GM19025 (cell line): ENCODE measurements around the gene ATP2B3.

ENCODE experiments used
- ATAC-seq: cut with Tn5 transposase; IDR thresholded peaks from one replicate; pipeline ENCODE4 v1.9.1; 2021; ENCODE audit warnings: mild to moderate bottlenecking, low read depth, moderate library complexity; ENCODE audit not compliant: unreplicated experiment

The ATP2B3 gene

DNA sequence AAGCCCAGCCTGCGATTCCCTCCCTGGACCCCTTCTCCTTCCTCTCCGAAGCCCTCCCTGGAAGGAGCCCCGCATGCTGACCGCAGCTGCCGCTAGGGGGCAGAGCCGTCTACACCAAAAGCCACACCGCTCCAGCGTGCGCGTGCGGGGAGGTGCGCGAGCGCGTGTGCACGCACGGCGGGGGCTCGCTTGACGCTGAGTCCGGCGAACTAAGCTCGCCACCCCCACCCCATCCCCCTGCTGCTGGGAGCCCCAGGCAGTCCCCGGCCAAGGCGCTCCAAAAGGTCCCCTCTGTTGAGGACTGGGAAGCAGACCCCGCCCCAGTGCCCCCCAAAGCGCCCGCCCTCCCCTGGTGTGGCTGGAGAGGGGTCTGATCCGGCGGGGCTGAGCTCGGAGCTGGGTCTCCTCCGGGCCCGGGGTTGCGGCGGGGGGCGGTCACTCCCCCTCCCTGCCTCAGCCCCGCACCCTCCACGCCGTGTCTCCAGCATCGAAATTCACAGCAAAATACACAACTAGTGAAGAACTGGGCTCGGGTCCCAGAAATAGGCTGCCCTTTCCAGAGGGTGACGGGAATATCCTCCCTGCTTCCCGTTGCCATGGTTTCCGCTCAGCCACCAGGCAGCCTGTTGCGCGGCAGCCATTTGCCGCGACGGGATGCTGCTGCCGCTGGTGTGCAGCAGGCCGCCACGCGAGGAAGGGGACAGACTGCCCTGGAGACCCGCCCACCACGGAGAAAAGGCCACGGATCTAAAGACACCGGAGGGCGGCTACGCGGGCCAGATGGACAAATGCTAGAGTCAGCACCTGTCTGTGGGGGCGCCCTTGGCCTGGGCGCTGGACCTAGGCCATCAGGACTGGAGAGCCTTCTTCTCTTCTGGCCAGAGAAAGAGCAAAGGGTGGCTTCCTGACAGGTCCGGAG is 92.7 kb downstream of the ATP2B3 start:
- ATAC-seq: no peak

GRCh38 chrX:153610836-153611213 is 93.4 kb downstream of the ATP2B3 start:
- no peak for ATAC-seq

- no peak for ATAC-seq
These were observed 94.1 kb downstream of the ATP2B3 start for GRCh38 chrX:153611298-153612095.

DNA sequence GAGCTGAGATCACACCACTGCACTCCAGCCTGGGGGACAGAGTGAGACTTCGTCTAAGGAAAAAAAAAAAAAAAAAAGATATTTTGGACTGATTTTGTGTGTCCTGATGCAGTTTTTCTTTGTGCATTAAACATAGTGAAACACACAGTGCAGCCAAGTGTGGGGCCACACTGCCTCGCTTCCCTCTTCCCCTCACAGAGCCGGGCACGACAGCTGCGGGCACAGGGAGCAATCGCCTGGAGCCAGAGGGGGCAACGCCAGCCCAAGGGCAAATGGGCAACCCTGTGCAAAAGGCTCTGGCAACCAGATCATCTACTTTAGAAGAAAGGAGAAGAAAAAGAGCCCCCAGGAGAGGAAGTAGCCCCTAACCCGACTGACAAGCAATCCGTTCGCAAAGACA is 95.0 kb downstream of the ATP2B3 start:
- ATAC-seq: no peak

GRCh38 chrX:153614818-153615217 is 97.4 kb downstream of the ATP2B3 start:
- ATAC-seq: no peak

DNA sequence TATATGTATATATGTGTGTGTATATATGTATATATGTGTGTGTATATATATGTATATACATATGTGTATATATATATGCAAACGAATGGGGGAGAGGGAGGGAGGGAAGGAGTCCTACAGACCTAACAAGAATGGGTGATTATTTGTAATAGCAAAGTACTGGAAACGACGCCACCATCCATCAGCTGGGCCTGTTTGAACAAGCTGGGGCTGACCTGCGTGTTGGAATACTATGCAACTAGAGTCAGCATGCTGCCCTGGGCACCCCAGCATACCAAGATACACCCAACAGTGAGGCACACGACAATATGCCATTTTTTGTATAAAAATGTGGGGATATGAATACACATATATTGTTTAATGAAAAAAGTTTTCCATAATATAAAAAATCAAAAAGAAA is 103.1 kb downstream of the ATP2B3 start:
- no peak for ATAC-seq

GRCh38 chrX:153621949-153622598 is 104.6 kb downstream of the ATP2B3 start:
- ATAC-seq: no peak

DNA sequence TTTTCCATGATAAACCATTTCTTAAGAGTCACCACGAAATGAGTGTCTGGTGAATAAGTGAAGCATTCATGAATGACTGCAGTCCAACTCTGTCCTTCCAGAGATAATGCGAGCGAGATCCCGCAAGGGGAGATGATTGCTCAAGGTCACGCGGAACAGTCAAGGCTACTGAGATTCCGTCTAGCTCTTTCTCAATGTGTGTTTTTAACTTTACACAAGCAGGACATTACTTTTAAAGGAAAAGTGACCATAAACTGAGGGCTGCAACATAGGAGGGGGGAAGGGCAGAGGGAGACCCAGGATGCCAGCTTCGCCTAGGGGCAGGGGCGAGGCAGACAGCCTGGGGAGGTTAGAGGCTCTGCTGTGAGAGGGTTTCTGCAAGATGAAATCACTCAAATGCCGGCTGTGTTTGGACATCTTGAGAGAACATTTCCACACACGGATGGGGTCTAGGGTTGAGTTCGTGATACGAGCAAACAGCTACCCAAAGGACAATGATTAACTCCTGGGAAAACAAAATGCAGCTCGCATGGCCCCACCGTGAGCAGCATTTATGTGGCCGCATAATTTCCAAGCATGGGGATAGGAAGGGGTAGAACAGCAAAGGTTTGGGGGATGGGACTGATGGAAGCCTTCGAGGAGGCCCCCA is 105.3 kb downstream of the ATP2B3 start:
- no peak for ATAC-seq

DNA sequence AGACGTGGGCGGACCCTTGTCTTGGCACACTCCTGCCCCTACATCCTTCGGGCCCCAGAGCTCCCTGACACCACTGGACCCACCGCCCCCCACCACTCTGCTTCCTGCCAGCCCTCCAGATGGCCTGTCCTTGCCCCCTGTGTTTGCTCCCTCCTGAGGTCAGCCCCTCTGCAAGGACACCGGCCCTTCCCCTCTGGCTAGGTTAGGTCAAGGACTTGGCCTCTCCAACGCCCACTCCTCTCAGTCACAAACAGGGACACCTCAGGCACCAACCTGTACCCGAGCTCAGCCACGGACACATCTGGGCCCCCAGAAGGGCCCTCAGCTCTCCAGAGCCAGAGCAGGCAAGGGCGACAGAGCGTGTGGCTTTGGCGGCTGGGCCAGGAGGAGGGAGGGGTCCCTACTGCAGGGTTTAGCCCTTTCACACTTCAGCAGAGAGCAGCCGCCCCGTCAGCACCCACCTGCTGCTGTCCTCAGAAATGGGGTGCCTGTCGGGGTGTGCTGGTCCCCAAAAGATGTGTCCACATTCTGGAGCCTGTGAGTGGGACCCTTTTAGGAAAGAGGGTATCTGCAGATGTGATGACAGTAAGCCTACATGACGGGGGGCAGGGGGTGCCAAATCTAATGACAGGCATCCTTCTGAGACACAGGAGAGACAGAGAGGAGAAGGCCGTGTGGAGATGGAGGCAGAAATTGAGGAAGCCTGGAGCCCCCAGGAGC is 106.0 kb downstream of the ATP2B3 start:
- ATAC-seq: no peak

- no peak for ATAC-seq
These were observed 107.0 kb downstream of the ATP2B3 start for GRCh38 chrX:153624196-153625091.

- ATAC-seq: no peak
These were observed 108.0 kb downstream of the ATP2B3 start for GRCh38 chrX:153625271-153626024.

DNA sequence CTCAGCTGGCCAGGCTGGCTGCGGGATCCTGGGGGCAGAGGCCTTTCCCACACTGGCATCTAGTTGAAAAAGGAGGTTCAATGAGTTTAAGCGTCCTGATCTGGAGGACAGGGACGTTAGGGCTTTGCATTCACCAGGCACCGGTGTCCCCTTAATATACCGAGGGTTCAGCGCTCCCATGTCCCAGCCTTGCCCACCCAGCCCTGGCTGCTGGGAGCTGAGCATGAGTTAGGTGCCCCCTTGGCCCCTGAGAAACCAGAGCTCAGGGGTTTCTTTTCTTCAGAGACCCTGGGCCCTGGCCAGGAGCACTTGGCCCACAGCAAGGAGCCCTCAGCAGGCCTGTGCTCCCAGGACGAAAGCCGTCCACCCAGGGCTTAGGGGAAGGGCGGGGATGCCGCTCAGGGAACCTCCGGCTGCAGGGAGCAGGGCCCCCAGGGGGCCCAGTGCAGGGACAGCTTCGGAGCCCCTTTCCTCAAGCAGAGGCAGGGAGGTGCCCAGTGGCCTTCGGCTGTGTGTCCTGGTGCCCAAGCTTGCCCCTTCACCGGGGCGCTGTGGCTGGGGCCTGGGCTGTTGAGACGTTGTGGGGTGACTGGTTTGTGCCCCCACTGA is 108.7 kb downstream of the ATP2B3 start:
- ATAC-seq: no peak

DNA sequence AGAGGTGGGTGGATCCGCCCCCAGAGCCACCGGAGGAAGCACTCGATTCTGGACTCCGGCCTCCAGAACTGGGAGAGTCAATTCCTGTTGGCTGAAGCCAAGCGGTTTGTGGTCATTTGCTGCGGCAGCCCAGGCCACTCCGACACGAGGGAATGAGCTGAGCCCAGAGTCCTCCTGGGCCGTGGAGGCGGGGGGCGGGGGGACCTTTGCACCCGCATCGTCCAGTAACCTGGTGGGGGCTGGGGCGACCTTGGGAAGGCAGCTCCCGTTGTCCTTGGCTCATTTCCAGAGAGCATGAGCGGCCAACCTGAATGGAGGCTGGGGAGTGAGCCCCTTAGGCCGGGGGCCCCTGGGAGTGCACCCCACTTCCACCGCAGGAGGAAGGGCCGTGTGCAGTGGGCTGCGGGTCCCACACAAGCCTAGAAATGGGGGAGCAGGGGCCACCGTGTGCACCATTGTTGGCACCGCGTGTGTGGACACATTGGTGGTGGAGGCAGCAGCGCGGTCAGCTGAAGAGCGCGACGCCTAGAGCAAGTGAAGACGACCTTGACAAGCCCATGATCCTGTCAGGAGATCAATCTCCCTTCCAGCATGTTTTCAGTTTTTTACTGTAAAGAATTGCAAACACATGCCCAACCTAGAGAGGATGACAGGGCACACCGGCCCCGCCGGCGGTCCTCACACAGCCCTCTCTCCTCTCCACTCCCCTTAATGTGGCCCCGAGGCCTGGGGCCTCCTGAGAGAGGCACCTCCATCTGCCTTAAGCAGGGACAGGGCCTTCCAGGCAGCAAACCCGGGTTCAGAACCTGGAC is 109.6 kb downstream of the ATP2B3 start:
- no peak for ATAC-seq

DNA sequence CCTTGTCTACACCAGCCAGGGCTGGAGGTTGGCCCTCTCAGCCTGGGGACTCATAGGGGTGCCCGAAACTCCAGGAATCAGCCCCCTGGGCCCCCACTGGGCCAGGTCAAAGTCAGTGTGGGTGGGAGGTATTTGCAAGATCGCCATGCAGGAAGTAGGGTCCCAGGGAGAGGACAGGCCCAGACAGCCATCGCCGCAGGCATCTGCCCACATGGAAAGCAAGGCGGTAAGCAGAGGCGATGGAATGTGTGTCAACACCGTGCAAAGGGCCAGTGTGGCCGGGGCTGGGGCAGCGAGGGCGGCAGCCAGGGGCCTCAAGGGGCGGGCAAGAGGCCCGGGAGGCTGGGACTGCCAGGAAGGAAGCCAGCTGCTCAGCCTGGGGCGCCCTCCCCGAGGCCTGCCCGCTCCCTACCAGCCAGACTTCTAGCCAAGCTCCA is 110.3 kb downstream of the ATP2B3 start:
- no peak for ATAC-seq

DNA sequence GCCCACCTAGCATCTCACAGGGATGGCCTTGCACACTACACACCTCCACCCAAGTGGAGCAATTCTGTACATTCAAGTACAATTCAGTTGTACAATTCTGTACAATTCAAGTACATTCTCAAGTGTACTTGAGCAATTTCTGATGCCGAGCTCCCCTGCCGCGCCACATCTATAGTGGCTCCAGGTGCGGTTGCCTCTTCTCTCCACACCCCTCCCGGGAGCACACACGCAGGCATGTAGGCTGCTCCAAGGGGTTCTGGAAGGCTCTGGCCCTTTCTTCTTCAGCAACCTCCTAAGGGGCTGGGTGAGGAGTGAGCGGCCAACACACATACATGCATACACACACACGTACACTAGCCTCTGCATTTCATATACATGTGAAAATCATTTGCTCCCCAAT is 110.7 kb downstream of the ATP2B3 start:
- no peak for ATAC-seq

GRCh38 chrX:153628665-153629064 is 111.2 kb downstream of the ATP2B3 start:
- no peak for ATAC-seq

- ATAC-seq: no peak
These were observed 113.9 kb downstream of the ATP2B3 start for GRCh38 chrX:153631346-153631745.
